Measurements from ENCODE around the gene LAMC1. TPM values are rescaled to one million over a fixed set of nuclear protein-coding genes. Genes with fewer than 3 reads are reported as not detected.

LAMC1 gene
- total and polyA plus RNA-seq, 10 of the 15 experiments (the other 5 are each of a cell fraction or from before 2014, with no cell fraction given): 4.6 to 51.4 (median 25.6) TPM

- TF ChIP-seq EGR1 (IDR thresholded peaks at IDR 0.05; ENCODE audit: borderline replicate concordance in 1 of 2, low read depth in 2 of 2, low read length in 2 of 2) (no peak), SUZ12 (IDR thresholded peaks at IDR 0.05; ENCODE audit: unreplicated experiment) (no peak), BHLHE40 (IDR thresholded peaks at IDR 0.05; ENCODE audit: borderline replicate concordance in 1 of 2, low read depth in 2 of 2, low read length in 1 of 2) (no peak), STAT3 (IDR thresholded peaks at IDR 0.05; ENCODE audit: low read depth, low read length) (no peak), SPI1 (IDR thresholded peaks at IDR 0.05; ENCODE audit: borderline replicate concordance, insufficient read depth, low read depth, low read length) (no peak), HSF1 (IDR thresholded peaks at IDR 0.05; ENCODE audit: low read depth, low read length) (no peak), PAX5 (IDR thresholded peaks at IDR 0.05; ENCODE audit: borderline replicate concordance, low read depth, low read length) (no peak), SIX5 (IDR thresholded peaks at IDR 0.05; ENCODE audit: low read depth, low read length, severe bottlenecking) (no peak), DPF2 (IDR thresholded peaks at IDR 0.05) (no peak), CHD1 (IDR thresholded peaks at IDR 0.05; ENCODE audit: low read depth, low read length) (no peak), TCF7 (IDR thresholded peaks at IDR 0.05; ENCODE audit: borderline replicate concordance) (no peak), ELK1 (IDR thresholded peaks at IDR 0.05; ENCODE audit: low read depth, low read length) (no peak)
These were observed 35.8 kb downstream of the LAMC1 start (continued) for GRCh38 chr1:183058851-183059502.
